ENCODE results near the gene CD70.

CD70 gene

DNA sequence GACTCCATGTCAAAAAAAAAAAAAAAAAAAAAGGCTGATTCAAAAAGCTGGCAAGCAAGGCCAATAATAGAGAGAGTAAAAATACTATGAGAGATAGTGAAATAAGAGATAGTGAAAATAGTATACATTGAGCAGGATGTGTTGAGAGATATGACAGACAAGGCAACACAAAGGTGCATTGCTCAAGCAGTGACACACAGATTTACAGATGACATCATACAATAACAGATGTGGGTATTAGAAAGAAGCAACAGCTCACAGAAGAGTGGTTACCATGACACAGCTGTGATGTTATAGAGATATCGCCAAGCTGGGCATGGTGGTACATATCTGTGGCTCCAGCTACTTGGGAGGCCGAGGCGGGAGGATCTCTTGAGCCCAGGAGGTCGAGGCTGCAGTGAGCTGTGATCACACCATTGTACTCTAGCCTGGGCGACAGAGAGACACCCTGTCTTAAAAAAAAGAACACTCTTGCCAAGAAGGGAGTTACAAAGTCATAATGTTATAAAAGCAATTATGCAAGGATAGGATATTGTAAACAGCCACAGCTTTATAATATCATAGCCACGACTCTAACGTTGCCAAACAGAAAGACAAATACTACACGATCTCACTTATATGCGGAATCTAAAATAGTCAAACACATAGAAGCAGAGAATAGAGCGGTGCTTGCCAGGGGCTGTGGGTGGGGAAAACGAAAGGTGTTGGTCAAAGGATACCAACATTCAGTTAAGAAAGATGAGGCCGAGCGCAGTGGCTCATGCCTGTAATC is 49.8 kb downstream of the CD70 start:
- Histone ChIP-seq H3K27me3 (ENCODE audit: control insufficient read depth, insufficient read depth, low read length) (no peaks in the 10 kb centered on the region), H3K27ac (ENCODE audit: low read depth, low read length) (no peak overlapping the region), H3K9me3 (ENCODE audit: control insufficient read depth, insufficient read depth, low read length) (peaks cover 9% of the 10 kb centered on the region; the same call in 1 of the 2 replicates), H3K4me1 (ENCODE audit: control insufficient read depth, insufficient read depth, low read length) (no peaks in the 10 kb centered on the region), H3K36me3 (ENCODE audit: control insufficient read depth, insufficient read depth, low read length) (no peaks in the 10 kb centered on the region), H3K4me3 (ENCODE audit: low read depth, low read length) (no peak overlapping the region), H3K9ac (ENCODE audit: low read depth, low read length) (no peak overlapping the region)

DNA sequence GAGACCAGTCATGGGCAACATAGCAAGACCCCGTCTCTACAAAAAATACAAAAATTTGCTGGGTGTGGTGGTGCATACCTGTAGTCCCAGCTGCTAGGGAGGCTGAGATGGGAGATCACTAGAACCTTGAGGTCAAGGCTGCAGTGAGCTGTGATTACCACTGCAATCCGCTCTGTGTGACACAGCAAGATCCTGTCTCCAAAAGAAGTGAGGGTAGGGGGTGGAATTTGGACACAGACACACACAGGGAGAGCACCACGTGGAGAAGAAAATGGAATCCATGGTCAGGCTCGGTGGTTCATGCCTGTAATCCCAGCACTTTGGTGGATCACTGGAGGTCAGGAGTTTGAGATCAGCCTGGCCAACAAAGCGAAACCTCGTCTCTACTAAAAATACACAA is 51.4 kb downstream of the CD70 start:
- no peak overlapping the region for H3K4me3 ChIP-seq (ENCODE audit: low read depth, low read length)
- no peak overlapping the region for H3K9ac ChIP-seq (ENCODE audit: low read depth, low read length)
- H3K27ac ChIP-seq (ENCODE audit: low read depth, low read length): no peak overlapping the region
- peaks cover 8% of the 10 kb centered on the region for H3K9me3 ChIP-seq (ENCODE audit: control insufficient read depth, insufficient read depth, low read length)
- H3K36me3 ChIP-seq (ENCODE audit: control insufficient read depth, insufficient read depth, low read length): no peaks in the 10 kb centered on the region
- H3K27me3 ChIP-seq (ENCODE audit: control insufficient read depth, insufficient read depth, low read length): peaks cover 13% of the 10 kb centered on the region
- no peaks in the 10 kb centered on the region for H3K4me1 ChIP-seq (ENCODE audit: control insufficient read depth, insufficient read depth, low read length)
